OCI-LY7 (cell line): ENCODE data around the gene MMP21. TPM values are rescaled to one million over a fixed set of nuclear protein-coding genes. Genes with fewer than 3 reads are reported as not detected.

ENCODE experiments used
- BruUV-seq: library from RNA; stranded (reverse); fragments of 400-500 nt; replicated peaks from 2 replicates; lab custom pipeline; 2021; lab: Mats Ljungman, UMichigan
- CTCF ChIA-PET: fragments of 300-600 bp; sonication (Branson Sonifier 250); formaldehyde crosslinking; loops from one replicate; lab custom pipeline; 2022; ENCODE audit warnings: antibody characterized with exemption; ENCODE audit not compliant: unreplicated experiment; lab: Charles Lee
- POLR2A ChIA-PET: fragments of 300-600 bp; sonication (Branson Sonifier 250); formaldehyde crosslinking; loops from one replicate; lab custom pipeline; 2022; ENCODE audit warnings: antibody characterized with exemption; lab: Charles Lee
- DNase-seq: peaks from one replicate; pipeline ENCODE4 v3.0.0-alpha.2; 2015; ENCODE audit warnings: low spot score
- H2AFZ ChIP-seq: fragments of 200-600 bp; sonication (generic), shearing (Covaris generic); 2 replicates; pipeline ENCODE4 v1.6.1; 2014; ENCODE audit warnings: mild to moderate bottlenecking, antibody characterized with exemption, low read length, moderate library complexity
- H3K27ac ChIP-seq: fragments of 200-600 bp; sonication (generic); 2 replicates; pipeline ENCODE4 v1.5.1; 2014; ENCODE audit warnings: mixed run types, low read depth, mild to moderate bottlenecking, moderate library complexity, low read length, inconsistent platforms; ENCODE audit not compliant: poor library complexity, severe bottlenecking
- H3K36me3 ChIP-seq: fragments of 200-600 bp; sonication (generic); 2 replicates; pipeline ENCODE4 v1.6.1; 2014; ENCODE audit warnings: mild to moderate bottlenecking, antibody characterized with exemption, low read length, moderate library complexity, mixed read lengths; ENCODE audit not compliant: insufficient read depth
- H3K4me1 ChIP-seq: fragments of 200-600 bp; sonication (generic); 2 replicates; pipeline ENCODE4 v1.5.1; 2014; ENCODE audit warnings: mild to moderate bottlenecking, low read length; ENCODE audit not compliant: insufficient read depth, poor library complexity, severe bottlenecking
- H3K4me2 ChIP-seq: fragments of 200-600 bp; sonication (generic); 2 replicates; pipeline ENCODE4 v1.6.1; 2014; ENCODE audit warnings: mild to moderate bottlenecking, low read length
- H3K4me3 ChIP-seq: fragments of 200-600 bp; sonication (generic); 2 replicates; pipeline ENCODE4 v1.5.1; 2014; ENCODE audit warnings: mild to moderate bottlenecking, low read depth, low read length; ENCODE audit not compliant: poor library complexity, severe bottlenecking
- H3K79me2 ChIP-seq: fragments of 200-600 bp; sonication (generic); 2 replicates; pipeline ENCODE4 v1.6.1; 2016; ENCODE audit warnings: low read depth, mild to moderate bottlenecking, low read length, moderate library complexity, mixed read lengths; ENCODE audit not compliant: insufficient read depth
- H3K9me2 ChIP-seq: fragments of 200-600 bp; sonication (generic); 2 replicates; pipeline ENCODE4 v1.6.1; 2016; ENCODE audit warnings: mild to moderate bottlenecking, low read length, mixed read lengths; ENCODE audit not compliant: insufficient read depth
- H3K9me3 ChIP-seq: fragments of 200-600 bp; sonication (generic); 2 replicates; pipeline ENCODE4 v1.6.1; 2014; ENCODE audit warnings: mild to moderate bottlenecking, mixed run types, low read length, mixed read lengths
- H4K20me1 ChIP-seq: fragments of 200-600 bp; sonication (generic); 2 replicates; pipeline ENCODE4 v1.6.1; 2014; ENCODE audit warnings: mild to moderate bottlenecking, antibody characterized with exemption, low read length, moderate library complexity, mixed read lengths; ENCODE audit not compliant: insufficient read depth
- CTCF ChIP-seq: fragments of 200-600 bp; sonication (generic); conservative IDR thresholded peaks from 2 replicates; pipeline ENCODE4 v1.5.1; 2014; ENCODE audit warnings: mild to moderate bottlenecking, antibody characterized with exemption, low read length, moderate library complexity, mixed read lengths
- EZH2phosphoT487 ChIP-seq: fragments of 200-600 bp; sonication (generic); IDR thresholded peaks from 2 replicates; pipeline ENCODE4 v1.6.1; 2018; ENCODE audit warnings: low read depth, borderline replicate concordance, mild to moderate bottlenecking, mixed run types, antibody characterized with exemption, low read length, moderate library complexity, mixed read lengths
- intact Hi-C: fragments of 100-400 bp; cut with micrococcal nuclease; formaldehyde crosslinking; loops from one replicate; pipeline ENCODE4 v1.10.0; 2022; ENCODE audit not compliant: unreplicated experiment
- total RNA-seq, 2 experiments: library from RNA; depleted of rRNA in 1 of 2; stranded (reverse); fragments of >200 nt in 1 of 2; shearing (Covaris generic) in 1 of 2; gene quantifications; 2 replicates each; pipeline ENCODE4 v1.2.3, GENCODE V29; 2014 to 2022

The MMP21 gene
- total RNA-seq, 2 experiments from 2014 or later: not detected

DNA sequence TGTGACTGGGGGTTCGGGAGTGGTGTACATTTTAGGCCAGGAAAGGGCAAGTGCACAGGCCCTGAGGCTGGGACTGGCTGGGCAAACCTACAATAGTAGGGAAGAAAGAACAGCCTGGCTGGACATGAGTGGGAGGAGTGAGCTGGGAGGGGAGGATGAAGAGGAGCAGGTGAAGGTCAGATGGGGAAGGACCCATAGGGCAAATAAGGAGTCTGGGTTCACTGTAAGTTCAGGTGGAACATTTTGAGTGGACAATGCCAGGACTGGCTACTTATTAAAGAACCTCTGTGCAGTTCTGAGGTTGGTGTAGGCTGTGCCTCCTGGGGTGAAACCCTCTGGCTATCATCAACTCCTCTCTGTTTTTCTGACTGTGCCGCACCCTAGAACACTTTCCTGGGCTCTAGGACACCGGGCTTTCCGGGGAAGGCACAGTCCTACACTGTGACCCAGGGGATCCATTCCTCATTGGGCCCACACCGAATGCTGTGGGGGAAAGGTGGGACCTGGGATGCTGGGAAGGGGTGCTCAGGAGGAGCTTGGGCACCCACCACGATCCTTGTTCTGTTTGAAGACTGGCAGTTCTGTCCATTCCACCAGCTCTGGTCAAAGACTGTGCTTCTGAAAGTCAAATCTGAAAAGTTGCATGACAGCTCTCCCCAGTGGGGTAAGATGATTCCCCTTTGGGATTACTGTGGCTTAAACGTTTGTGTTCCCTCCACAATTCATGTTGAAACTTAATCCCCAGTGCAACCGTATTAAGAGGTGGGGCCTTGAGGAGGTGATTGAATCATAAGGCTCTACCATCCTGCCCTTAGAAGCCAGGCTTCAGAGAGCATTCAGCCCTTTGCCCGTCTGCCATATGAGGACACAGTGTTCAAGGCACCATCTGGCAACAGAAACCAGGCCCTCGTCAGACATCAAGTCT lies 4.0 kb upstream of the MMP21 start:
- BruUV-seq: no TSS peak
- intact Hi-C loops: no loop called here
- H3K36me3 ChIP-seq: no peaks in the 10 kb centered on the region
- no peaks in the 10 kb centered on the region for H3K9me2 ChIP-seq
- no peak overlapping the region for H2AFZ ChIP-seq
- no peaks in the 10 kb centered on the region for H3K79me2 ChIP-seq
- CTCF ChIA-PET: no interaction called here
- POLR2A ChIA-PET: no interaction called here
- no peaks in the 10 kb centered on the region for H4K20me1 ChIP-seq
- TF ChIP-seq EZH2phosphoT487 (no peak), CTCF (no peak)
- H3K4me3 ChIP-seq: no peak overlapping the region
- no peak overlapping the region for H3K4me2 ChIP-seq
- H3K4me1 ChIP-seq: peaks cover 6% of the 10 kb centered on the region
- H3K27ac ChIP-seq: no peak overlapping the region
- no peaks in the 10 kb centered on the region for H3K9me3 ChIP-seq
- no peak for DNase-seq

DNA sequence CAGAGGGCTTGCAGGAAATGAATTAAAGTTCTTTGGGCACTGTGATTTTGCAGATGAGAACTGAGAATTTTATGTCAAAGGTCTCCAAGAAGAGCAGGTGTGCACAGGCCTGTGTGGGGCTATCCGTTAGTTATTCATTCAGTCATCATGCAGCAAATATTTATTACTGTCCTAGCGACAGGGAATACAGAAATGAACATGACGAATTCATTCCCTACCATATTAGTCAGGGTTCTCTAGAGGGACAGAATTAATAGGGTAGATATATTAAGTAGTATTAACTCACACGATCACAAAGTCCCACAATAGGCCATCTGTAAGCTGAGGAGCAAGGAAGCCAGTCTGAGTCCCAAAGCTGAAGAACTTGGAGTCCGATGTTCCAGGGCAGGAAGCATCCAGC lies 2.9 kb upstream of the MMP21 start:
- Histone ChIP-seq H3K9me2 (no peaks in the 10 kb centered on the region), H3K27ac (no peak overlapping the region), H3K9me3 (no peaks in the 10 kb centered on the region), H4K20me1 (no peaks in the 10 kb centered on the region), H3K4me2 (no peak overlapping the region), H2AFZ (no peak overlapping the region), H3K4me3 (no peak overlapping the region), H3K4me1 (peaks cover under 1% of the 10 kb centered on the region), H3K79me2 (no peaks in the 10 kb centered on the region), H3K36me3 (no peaks in the 10 kb centered on the region)
- TF ChIP-seq EZH2phosphoT487 (no peak), CTCF (no peak)
- intact Hi-C loops: no loop called here
- no peak for DNase-seq
- BruUV-seq: no TSS peak
- CTCF ChIA-PET: no interaction called here
- POLR2A ChIA-PET: no interaction called here

DNA sequence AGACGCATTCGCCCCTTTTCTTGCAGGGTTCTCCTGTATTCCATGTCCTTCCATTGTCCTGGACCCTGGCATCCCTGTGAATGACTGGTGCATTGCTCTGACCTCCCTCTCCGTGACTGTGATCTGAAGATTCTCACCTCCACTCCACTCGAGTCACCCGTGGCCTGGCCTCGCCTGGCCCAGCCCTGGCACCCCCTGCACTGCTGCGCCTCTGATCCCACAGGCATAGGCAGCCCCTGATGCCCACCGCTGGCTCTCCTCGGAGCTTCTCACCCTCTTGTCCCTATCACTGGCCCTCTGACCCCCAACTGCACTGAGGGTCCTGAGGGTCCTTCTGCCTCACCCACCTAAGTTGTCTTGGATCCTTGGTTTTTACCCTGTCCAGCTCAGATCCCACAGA lies 2.2 kb upstream of the MMP21 start:
- Histone ChIP-seq H3K4me2 (no peak overlapping the region), H3K27ac (no peak overlapping the region), H4K20me1 (no peaks in the 10 kb centered on the region), H3K36me3 (no peaks in the 10 kb centered on the region), H3K9me2 (no peaks in the 10 kb centered on the region), H3K4me3 (no peak overlapping the region), H3K9me3 (no peaks in the 10 kb centered on the region), H3K79me2 (no peaks in the 10 kb centered on the region), H2AFZ (no peak overlapping the region), H3K4me1 (no peaks in the 10 kb centered on the region)
- TF ChIP-seq EZH2phosphoT487: no peak
- TF ChIP-seq CTCF: no peak
- CTCF ChIA-PET: no interaction called here
- BruUV-seq: no TSS peak
- intact Hi-C loops: no loop called here
- POLR2A ChIA-PET: no interaction called here
- no peak for DNase-seq
